IPS-18c (cell line): Measurements from ENCODE around the gene MANEAL.
"Not testable (repeated sequence)": the region's sequence is repeated elsewhere in the genome, so short reads cannot be mapped to it uniquely, and the experiment has no call there.

Experiments used
- H3K4me3 ChIP-seq: 2 replicates; pipeline ENCODE4 v1.7.0; 2013; ENCODE audit warnings: low read depth, mild to moderate bottlenecking, low read length, moderate library complexity; ENCODE audit not compliant: insufficient read depth
- H3K9me3 ChIP-seq: one replicate; pipeline ENCODE4 v1.6.1; 2013; ENCODE audit warnings: mild to moderate bottlenecking, low read length, moderate library complexity; ENCODE audit not compliant: control insufficient read depth, insufficient read depth

Gene MANEAL

GRCh38 chr1:37765916-37766664, 27.6 kb upstream of the MANEAL start:
- H3K4me3 ChIP-seq, result peak overlapping the region; percentile 42
- H3K9me3 ChIP-seq, result no peaks in the 10 kb centered on the region

- no peak overlapping the region for H3K4me3 ChIP-seq
- no peaks in the 10 kb centered on the region for H3K9me3 ChIP-seq
These were observed 26.2 kb upstream of the MANEAL start for GRCh38 chr1:37767488-37767887.

DNA sequence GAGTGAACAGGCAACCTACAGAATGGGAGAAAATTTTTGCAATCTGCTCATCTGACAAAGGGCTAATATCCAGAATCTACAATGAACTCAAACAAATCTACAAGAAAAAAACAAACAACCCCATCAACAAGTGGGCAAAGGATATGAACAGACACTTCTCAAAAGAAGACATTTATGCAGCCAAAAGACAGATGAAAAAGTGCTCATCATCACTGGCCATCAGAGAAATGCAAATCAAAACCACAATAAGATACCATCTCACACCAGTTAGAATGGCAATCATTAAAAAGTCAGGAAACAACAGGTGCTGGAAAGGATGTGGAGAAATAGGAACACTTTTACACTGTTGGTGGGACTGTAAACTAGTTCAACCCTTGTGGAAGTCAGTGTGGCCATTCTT, 22.2 kb upstream of the MANEAL start:
- not testable (repeated sequence) for H3K9me3 ChIP-seq, H3K4me3 ChIP-seq

GRCh38 chr1:37776946-37777516, 16.6 kb upstream of the MANEAL start:
- Histone ChIP-seq H3K9me3 (no peaks in the 10 kb centered on the region), H3K4me3 (no peak overlapping the region)

- Histone ChIP-seq H3K9me3 (no peaks in the 10 kb centered on the region), H3K4me3 (no peak overlapping the region)
These were observed 15.0 kb upstream of the MANEAL start for GRCh38 chr1:37778654-37779053.

- H3K4me3 ChIP-seq, result no peak overlapping the region
These were observed 11.2 kb upstream of the MANEAL start for GRCh38 chr1:37782491-37782890.

DNA sequence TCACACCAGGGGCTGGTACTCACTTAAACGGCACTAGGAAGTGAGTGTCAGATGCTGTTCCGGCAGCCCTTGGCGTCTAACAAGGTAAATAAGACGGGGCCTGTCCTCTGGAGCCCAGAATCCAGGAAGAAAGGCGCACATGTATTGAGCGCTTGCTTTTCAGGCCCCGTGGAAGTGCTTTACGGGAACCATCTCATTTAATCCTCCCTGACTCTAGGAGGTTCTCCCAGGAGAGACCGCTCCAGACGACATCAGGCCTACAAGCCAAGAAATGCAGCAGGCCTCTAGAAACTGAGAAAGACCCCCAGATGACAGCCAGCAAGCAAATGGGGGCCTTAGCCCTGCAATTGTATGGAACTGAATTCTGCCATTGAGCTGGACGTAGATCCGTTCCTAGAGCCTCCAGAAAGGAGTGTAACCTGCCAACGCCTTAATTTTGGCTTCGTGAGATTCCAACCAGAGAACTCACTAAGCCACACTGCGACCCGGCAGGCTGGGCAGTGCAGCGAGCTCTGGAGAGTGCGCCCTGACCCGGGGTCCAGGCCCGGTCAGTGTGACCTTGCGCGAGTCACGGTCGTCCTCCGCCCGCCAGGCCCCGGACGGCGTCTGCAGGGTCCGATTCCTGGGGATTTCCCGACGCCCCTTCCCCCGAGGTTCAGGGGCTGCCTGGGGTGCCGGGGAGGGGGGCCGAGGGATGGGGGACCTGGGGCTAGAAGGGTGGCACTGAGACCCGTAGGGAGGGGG, 532 bp upstream of the MANEAL start:
- no peaks in the 10 kb centered on the region for H3K9me3 ChIP-seq
- H3K4me3 ChIP-seq, result peak overlapping the region; percentile 34

More at GRCh38 chr1:37782491-37782890, 11.2 kb upstream of the MANEAL start:
- no peaks in the 10 kb centered on the region for H3K9me3 ChIP-seq

- H3K4me3 ChIP-seq, result peak overlapping the region; percentile 51
These were observed 1.0 kb downstream of the MANEAL start for GRCh38 chr1:37794372-37795339.

GRCh38 chr1:37795340-37796125, 1.9 kb downstream of the MANEAL start:
- no peaks in the 10 kb centered on the region for H3K9me3 ChIP-seq
- peak overlapping the region; percentile 51 for H3K4me3 ChIP-seq

More at GRCh38 chr1:37794372-37795339, 1.0 kb downstream of the MANEAL start:
- H3K9me3 ChIP-seq, result no peaks in the 10 kb centered on the region

DNA sequence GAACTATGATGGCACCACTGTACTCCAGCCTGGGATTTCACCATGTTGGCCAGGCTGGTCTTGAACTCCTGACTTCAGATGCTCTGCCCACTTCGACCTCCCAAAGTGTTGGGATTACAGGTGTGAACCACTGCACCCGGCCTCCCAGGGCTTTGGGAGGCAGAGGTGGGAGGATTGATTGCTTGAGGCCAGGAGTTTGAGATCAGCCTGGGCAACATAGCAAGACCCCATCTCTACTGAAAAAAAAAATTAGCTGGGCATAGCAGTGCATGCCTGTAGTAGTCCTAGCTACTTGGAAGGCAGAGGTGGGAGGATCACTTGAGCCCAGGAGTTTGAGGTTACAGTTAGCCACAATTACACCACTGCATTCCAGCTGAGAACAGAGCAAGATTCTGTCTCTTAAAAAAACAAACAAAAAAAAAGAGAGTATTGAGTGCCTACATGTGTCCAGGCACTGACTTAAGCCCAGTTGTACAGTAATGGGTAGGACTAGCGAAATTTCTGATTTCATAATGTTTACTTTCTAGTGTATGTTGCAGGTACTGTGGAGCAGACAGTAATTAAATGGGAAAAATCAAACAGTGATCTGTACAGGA, 4.2 kb downstream of the MANEAL start:
- no peak overlapping the region for H3K4me3 ChIP-seq

DNA sequence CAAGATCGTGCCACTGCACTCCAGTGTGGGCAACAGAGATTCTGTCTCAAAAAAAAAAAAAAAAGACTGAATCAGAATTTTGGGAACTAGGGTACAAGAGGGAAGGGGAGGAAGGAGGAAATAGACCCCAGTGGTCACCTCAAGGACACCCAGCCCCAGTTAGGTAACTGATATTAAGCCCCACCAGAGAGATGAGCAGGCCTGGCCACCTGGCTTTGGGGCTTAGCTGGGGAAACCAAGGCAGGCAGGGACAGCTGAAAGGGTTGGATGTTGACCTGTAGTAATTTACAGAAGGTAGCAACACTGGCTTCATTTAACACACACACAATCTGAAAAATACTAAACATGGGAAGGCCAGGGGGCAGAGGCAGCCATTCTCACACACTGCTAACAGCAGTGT, 8.8 kb downstream of the MANEAL start:
- H3K9me3 ChIP-seq, result no peaks in the 10 kb centered on the region
- no peak overlapping the region for H3K4me3 ChIP-seq

More for the DNA sequence above, 4.2 kb downstream of the MANEAL start:
- H3K9me3 ChIP-seq, result no peaks in the 10 kb centered on the region

DNA sequence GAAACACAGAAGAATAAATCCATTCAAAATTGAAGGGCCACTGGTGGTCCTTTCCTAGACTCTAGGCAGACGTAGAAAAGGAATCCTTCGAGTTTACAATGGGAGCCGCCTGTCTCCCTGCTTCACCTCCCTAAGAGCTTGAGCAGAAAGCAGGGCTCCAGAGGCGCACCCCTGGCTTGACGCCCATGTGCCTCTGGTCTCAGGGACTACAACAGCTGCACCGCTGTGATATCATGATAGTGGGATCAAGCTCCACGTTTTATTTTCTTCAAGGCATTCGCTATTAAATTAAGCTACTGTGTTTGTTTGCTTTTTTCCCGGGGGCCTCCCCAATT, 13.5 kb downstream of the MANEAL start:
- Histone ChIP-seq H3K4me3 (peak overlapping the region; percentile 65), H3K9me3 (no peaks in the 10 kb centered on the region)

DNA sequence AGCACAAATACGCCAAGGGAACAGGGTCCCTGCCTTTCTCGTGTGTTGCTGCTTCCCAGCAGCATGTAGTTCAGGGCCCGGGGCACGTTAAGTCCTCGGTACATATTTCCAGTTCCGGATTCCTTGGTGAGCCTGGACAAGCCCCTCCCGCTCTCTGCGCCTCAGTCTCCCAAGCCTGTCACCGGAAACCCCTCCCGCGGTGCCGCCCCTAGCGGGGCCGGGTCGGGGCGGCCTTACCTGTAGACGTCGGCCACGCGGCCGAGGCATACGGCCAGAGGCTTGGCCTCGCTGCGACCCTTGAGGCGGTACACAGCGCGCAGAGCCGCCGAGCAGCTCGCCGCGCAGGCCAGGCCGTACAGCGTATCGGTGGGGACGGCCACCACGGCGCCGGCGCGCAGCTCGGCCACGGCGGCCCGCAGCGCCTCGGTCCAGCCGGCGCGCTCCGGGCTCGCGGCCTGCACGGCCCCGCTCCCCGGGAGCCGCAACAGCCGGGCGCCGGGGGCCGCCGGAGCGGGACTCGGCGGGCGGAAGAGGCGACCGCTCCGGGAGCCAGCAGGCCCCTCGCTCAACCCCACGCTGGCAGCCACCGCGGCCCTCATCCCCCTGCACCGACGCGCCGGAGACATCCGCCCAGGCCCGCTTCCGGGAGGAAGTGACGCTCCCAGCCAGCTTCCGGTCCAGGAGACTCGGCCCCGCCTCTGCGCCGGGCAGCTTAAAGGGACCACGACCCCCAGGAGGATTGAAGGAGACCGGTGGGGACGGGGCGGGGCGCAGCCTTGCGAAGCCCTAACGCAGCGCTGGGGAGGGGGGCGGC, 14.1 kb downstream of the MANEAL start, which contains the start of the genes C1orf122 and YRDC:
TSS of gene C1orf122 (plus strand) at position 236 of the 814 bp plus-strand sequence. CDS start 615 bp downstream, outside the sequence.
TSS of gene YRDC (minus strand) at position 654 of the 814 bp plus-strand sequence. CDS start at position 626, 28 bp downstream.
- H3K9me3 ChIP-seq, result no peaks in the 10 kb centered on the region
- peak within 1 kb of the TSS; percentile 65 for H3K4me3 ChIP-seq

GRCh38 chr1:37808369-37809319, 15.0 kb downstream of the MANEAL start:
- Histone ChIP-seq H3K9me3 (no peaks in the 10 kb centered on the region), H3K4me3 (peak overlapping the region; percentile 65)
